ENCODE results near the gene HADHA. TPM values are rescaled to one million over a fixed set of nuclear protein-coding genes. Genes with fewer than 3 reads are reported as not detected.
A peak's percentile ranks its signal among the peaks of the same experiment; 100 is the strongest.

Gene HADHA
- total and polyA plus RNA-seq, 7 experiments from 2014 or later: 83.8 to 150 (median 103) TPM

GRCh38 chr2:26144953-26145680 is 99.3 kb downstream of the HADHA start:
- Histone ChIP-seq H3K4me1 (ENCODE audit: control insufficient read depth in 2 of 2, insufficient read depth in 2 of 2, low read length in 2 of 2) (no peaks in the 10 kb centered on the region), H3K27me3 (ENCODE audit: control insufficient read depth in 2 of 2, insufficient read depth in 2 of 2, low read length in 2 of 2) (no peaks in the 10 kb centered on the region), H3K27ac (ENCODE audit: low read depth, low read length) (no peak overlapping the region), H3K36me3 (ENCODE audit: control insufficient read depth in 2 of 3, insufficient read depth in 3 of 3, low read length in 3 of 3) (no peaks in the 10 kb centered on the region), H3K9me3 (ENCODE audit: control insufficient read depth in 2 of 3, low read length in 3 of 3) (no peaks in the 10 kb centered on the region), H3K4me3 (ENCODE audit: low read length) (no peak overlapping the region)
- ATAC-seq (peak; percentile 73), DNase-seq (peak; percentile 22 to 59 (median 47))
- H3K9me3 Mint-ChIP-seq: peaks cover 0 to 2% (median 0%) of the 10 kb centered on the region in 11 donors
- H3K4me3 Mint-ChIP-seq: no peak overlapping the region
- peaks cover 6 to 10% (median 8%) of the 10 kb centered on the region in 5 donors for H3K27me3 Mint-ChIP-seq
- CTCF ChIA-PET: interaction anchor here (0.6 to 2.2 kb wide), 9 partner anchors 92 to 678 kb away, joined by 3 to 16 read pairs (median 4); no protein-coding TSS in a partner anchor
- peak overlapping the region in 3 of 9 donors; percentile 4 to 21 (median 7) for H3K27ac Mint-ChIP-seq
- POLR2A ChIA-PET: interaction anchor here (0.6 to 0.7 kb wide), 2 partner anchors 110 to 381 kb away, joined by 3 to 4 read pairs; no protein-coding TSS in a partner anchor
- intact Hi-C loops (cut with micrococcal nuclease): loop anchor here (1.0 to 5.0 kb wide), 6 partner anchors 57 to 538 kb away; no protein-coding TSS in a partner anchor
- peaks cover 0 to 5% (median 0%) of the 10 kb centered on the region in 7 donors for H3K4me1 Mint-ChIP-seq
- H3K36me3 Mint-ChIP-seq: no peaks in the 10 kb centered on the region

GRCh38 chr2:26144031-26144430 is 100.4 kb downstream of the HADHA start:
- no peak overlapping the region for H3K27ac ChIP-seq (ENCODE audit: low read depth, low read length)
- intact Hi-C loops (cut with micrococcal nuclease): no loop called here
- H3K36me3 Mint-ChIP-seq: no peaks in the 10 kb centered on the region
- CTCF ChIA-PET: interaction anchor here (1.8 to 2.2 kb wide), 2 partner anchors 152 to 193 kb away, joined by 7 to 16 read pairs; no protein-coding TSS in a partner anchor
- no peaks in the 10 kb centered on the region for H3K27me3 ChIP-seq (ENCODE audit: control insufficient read depth in 2 of 2, insufficient read depth in 2 of 2, low read length in 2 of 2)
- ATAC-seq (no peak), DNase-seq (no peak)
- peak overlapping the region in 1 of 9 donors; percentile 41 for H3K27ac Mint-ChIP-seq
- peaks cover 0 to 5% (median 0%) of the 10 kb centered on the region in 5 donors for H3K27me3 Mint-ChIP-seq
- H3K4me3 ChIP-seq (ENCODE audit: low read length): no peak overlapping the region
- POLR2A ChIA-PET: interaction anchor here (0.6 to 0.7 kb wide), 2 partner anchors 109 to 150 kb away, joined by 3 to 4 read pairs; no protein-coding TSS in a partner anchor
- H3K9me3 Mint-ChIP-seq: peaks cover 0 to 2% (median 0%) of the 10 kb centered on the region in 11 donors
- H3K4me3 Mint-ChIP-seq: no peak overlapping the region
- H3K9me3 ChIP-seq (ENCODE audit: control insufficient read depth in 2 of 3, low read length in 3 of 3): no peaks in the 10 kb centered on the region
- H3K36me3 ChIP-seq (ENCODE audit: control insufficient read depth in 2 of 3, insufficient read depth in 3 of 3, low read length in 3 of 3): no peaks in the 10 kb centered on the region
- no peaks in the 10 kb centered on the region for H3K4me1 ChIP-seq (ENCODE audit: control insufficient read depth in 2 of 2, insufficient read depth in 2 of 2, low read length in 2 of 2)
- H3K4me1 Mint-ChIP-seq: peaks cover 0 to 5% (median 0%) of the 10 kb centered on the region in 7 donors

GRCh38 chr2:26141145-26141769 is 103.2 kb downstream of the HADHA start:
- ChIA-PET CTCF (interaction anchor here (1.1 kb wide), 1 partner anchor 150 kb away, joined by 4 read pairs; no protein-coding TSS in a partner anchor), POLR2A (no interaction called here)
- intact Hi-C loops (cut with micrococcal nuclease): no loop called here
- no peak for DNase-seq
- peaks cover 0 to 4% (median 0%) of the 10 kb centered on the region in 5 donors for H3K36me3 Mint-ChIP-seq
- H3K4me1 ChIP-seq (ENCODE audit: control insufficient read depth in 2 of 2, insufficient read depth in 2 of 2, low read length in 2 of 2): no peaks in the 10 kb centered on the region
- no peaks in the 10 kb centered on the region for H3K36me3 ChIP-seq (ENCODE audit: control insufficient read depth in 2 of 3, insufficient read depth in 3 of 3, low read length in 3 of 3)
- no peaks in the 10 kb centered on the region for H3K27me3 Mint-ChIP-seq
- peak overlapping the region in 2 of 9 donors; percentile 2 to 13 for H3K27ac Mint-ChIP-seq
- no peak for ATAC-seq
- no peaks in the 10 kb centered on the region for H3K9me3 Mint-ChIP-seq
- no peaks in the 10 kb centered on the region for H3K27me3 ChIP-seq (ENCODE audit: control insufficient read depth in 2 of 2, insufficient read depth in 2 of 2, low read length in 2 of 2)
- no peak overlapping the region for H3K4me3 ChIP-seq (ENCODE audit: low read length)
- no peak overlapping the region for H3K27ac ChIP-seq (ENCODE audit: low read depth, low read length)
- H3K9me3 ChIP-seq (ENCODE audit: control insufficient read depth in 2 of 3, low read length in 3 of 3): no peaks in the 10 kb centered on the region
- H3K4me1 Mint-ChIP-seq: peaks cover 0 to 5% (median 0%) of the 10 kb centered on the region in 7 donors
- H3K4me3 Mint-ChIP-seq: no peak overlapping the region

Other genes starting within 250 kb of the HADHA start
- gene RAB10, start 210.5 kb downstream of the HADHA start, total RNA-seq: 100 to 1,000 TPM in 1 of 5 experiments, 10 to 100 TPM in 4; 25.6 to 108 (median 60.5) TPM
- 10 to 100 TPM; 56.1 to 73.2 TPM for gene RAB10, start 210.5 kb downstream of the HADHA start, polyA plus RNA-seq
- 1 to 10 TPM; 4.5 to 8.4 (median 4.9) TPM for gene GAREM2, start 71.5 kb downstream of the HADHA start, total RNA-seq
- 1 to 10 TPM; 2.4 to 2.6 TPM for gene GAREM2, start 71.5 kb downstream of the HADHA start, polyA plus RNA-seq
- 10 to 100 TPM; 38.1 to 77.5 (median 64.2) TPM for gene HADHB, start 307 bp upstream of the HADHA start, total RNA-seq
- gene HADHB, start 307 bp upstream of the HADHA start, polyA plus RNA-seq: 100 to 1,000 TPM in 1 of 2 donors, 10 to 100 TPM in 1; 86.3 to 112 TPM
- 10 to 100 TPM; 19.0 to 33.6 (median 22.4) TPM for gene SELENOI, start 101.5 kb upstream of the HADHA start, total RNA-seq
- 1 to 10 TPM; 3.4 to 5.6 TPM for gene SELENOI, start 101.5 kb upstream of the HADHA start, polyA plus RNA-seq
- gene ADGRF3, start 102.2 kb upstream of the HADHA start, total RNA-seq: 1 to 10 TPM; 1.2 to 5.0 (median 2.6) TPM
- under 1 TPM; 0.09 to 0.47 TPM for gene ADGRF3, start 102.2 kb upstream of the HADHA start, polyA plus RNA-seq
- under 1 TPM in 1 of 5 experiments, not detected in 4; 0.29 TPM for gene DRC1, start 157.3 kb upstream of the HADHA start, total RNA-seq
- gene DRC1, start 157.3 kb upstream of the HADHA start, polyA plus RNA-seq: not detected
- 10 to 100 TPM in 1 of 5 experiments, under 1 TPM in 3, not detected in 1; 0.16 to 14.8 (median 0.71) TPM for gene OTOF, start 233.5 kb upstream of the HADHA start, total RNA-seq
- gene OTOF, start 233.5 kb upstream of the HADHA start, polyA plus RNA-seq: under 1 TPM in 1 of 2 donors, not detected in 1; 0.22 TPM

Measured in naive thymus-derived CD4-positive, alpha-beta T cell (primary cell).